K562 (cell line): ENCODE data around the gene SLC17A2. TPM values are rescaled to one million over a fixed set of nuclear protein-coding genes. Genes with fewer than 3 reads are reported as not detected.

Experiments used
- BRD4 ChIP-seq: fragments of 200-600 bp; sonication (generic); IDR thresholded peaks from 2 replicates; pipeline ENCODE4 v1.6.1; 2017; ENCODE audit warnings: inconsistent platforms
- CHD1 ChIP-seq: fragments of 200-600 bp; sonication (generic); IDR thresholded peaks from one replicate; pipeline ENCODE4 v1.6.1; 2012; ENCODE audit warnings: mild to moderate bottlenecking, moderate library complexity, low read length, inconsistent platforms
- ELF2 ChIP-seq: fragments of 250-450 bp; sonication (Bioruptor Pico); IDR thresholded peaks from 2 replicates; pipeline ENCODE4 v1.5.0; 2021; ENCODE audit warnings: mild to moderate bottlenecking
- ESRRA ChIP-seq: fragments of 450-650 bp; IDR thresholded peaks from 2 replicates; pipeline ENCODE4 v1.6.1; 2014; ENCODE audit warnings: low read depth, mild to moderate bottlenecking, moderate library complexity, borderline replicate concordance
- ETV1 ChIP-seq: fragments of 450-650 bp; conservative IDR thresholded peaks from 2 replicates; pipeline ENCODE4 v1.6.1; 2016; ENCODE audit warnings: missing genetic modification characterization, control low read depth, low read depth, missing compliant biosample characterization
- HMGN3 ChIP-seq: IDR thresholded peaks from 2 replicates; pipeline ENCODE4 v1.6.1; 2011; ENCODE audit warnings: borderline replicate concordance, low read depth, mild to moderate bottlenecking, mixed read lengths, low read length; ENCODE audit not compliant: insufficient read length; ENCODE audit errors: extremely low read depth
- L3MBTL2 ChIP-seq: fragments of 450-650 bp; IDR thresholded peaks from 2 replicates; pipeline ENCODE4 v1.6.1; 2016; ENCODE audit warnings: mild to moderate bottlenecking, moderate library complexity
- MTA2 ChIP-seq: fragments of 450-650 bp; IDR thresholded peaks from 2 replicates; pipeline ENCODE4 v1.6.1; 2016; ENCODE audit warnings: low read depth
- NR2F6 ChIP-seq: fragments of 450-650 bp; formaldehyde crosslinking; IDR thresholded peaks from 2 replicates; pipeline ENCODE4 v1.4.0; 2020; ENCODE audit warnings: mild to moderate bottlenecking
- SPI1 ChIP-seq: IDR thresholded peaks from 2 replicates; pipeline ENCODE4 v1.6.1; 2011; ENCODE audit warnings: low read depth, low read length, control low read depth, borderline replicate concordance
- polyA plus RNA-seq, 8 experiments: library from polyadenylated mRNA; depleted of rRNA in 4 of 8; stranded (reverse) in 5 of 8; unstranded in 3 of 8; fragments of >200 nt; fragmentation: Nextera tagmentation in 2 of 8; fragmentation: Illumina TruSeq in 1 of 8; extraction: Ambion mirVana in 2 of 8; extraction: Trizol in 1 of 8; gene quantifications; 2 replicates each; pipeline versions ENCODE4 v1.2.1 to v1.2.3, GENCODE V29; 2011 to 2014; ENCODE audit warnings: inconsistent platforms in 1 of 8, missing spikeins in 1 of 8
- total RNA-seq, 7 experiments: library from RNA; depleted of rRNA in 6 of 7; stranded (reverse); fragments of >200 nt in 6 of 7; fragmentation: Illumina TruSeq in 2 of 7; extraction: Trizol in 2 of 7; gene quantifications; 2 replicates each; pipeline versions ENCODE4 v1.2.1 to v1.2.3, GENCODE V29; 2011 to 2021; ENCODE audit warnings: low replicate concordance in 1 of 7
- TF ChIP-seq, protein P1 (sequence below), 2 experiments: fragments of 200-800 bp in 1 of 2; sonication (Bioruptor generic) in 1 of 2; sonication (generic) in 1 of 2; formaldehyde crosslinking in 1 of 2; IDR thresholded peaks in 1 of 2; conservative IDR thresholded peaks in 1 of 2; 2 replicates each; pipeline versions ENCODE4 v1.5.0 to v1.6.1; 2016 to 2020; ENCODE audit warnings: missing compliant biosample characterization in 1 of 2, missing genetic modification characterization in 1 of 2, missing genetic modification reagents in 1 of 2
- TF ChIP-seq, protein P2 (sequence below): fragments of 450-650 bp; formaldehyde crosslinking; IDR thresholded peaks from 2 replicates; pipeline ENCODE4 v1.4.0; 2020; ENCODE audit warnings: mild to moderate bottlenecking, mixed read lengths
- TF ChIP-seq, protein P3 (sequence below): sonication (generic); formaldehyde crosslinking; IDR thresholded peaks from 2 replicates; pipeline ENCODE4 v1.8.0; 2023; ENCODE audit warnings: mild to moderate bottlenecking, missing genetic modification reagents
- TF ChIP-seq, protein P4 (sequence below): sonication (generic); IDR thresholded peaks from 2 replicates; pipeline ENCODE4 v1.6.1; 2016

Gene SLC17A2
- total and polyA plus RNA-seq, 9 of the 15 experiments (the other 6 are each of a cell fraction or from before 2014, with no cell fraction given), result not detected

DNA sequence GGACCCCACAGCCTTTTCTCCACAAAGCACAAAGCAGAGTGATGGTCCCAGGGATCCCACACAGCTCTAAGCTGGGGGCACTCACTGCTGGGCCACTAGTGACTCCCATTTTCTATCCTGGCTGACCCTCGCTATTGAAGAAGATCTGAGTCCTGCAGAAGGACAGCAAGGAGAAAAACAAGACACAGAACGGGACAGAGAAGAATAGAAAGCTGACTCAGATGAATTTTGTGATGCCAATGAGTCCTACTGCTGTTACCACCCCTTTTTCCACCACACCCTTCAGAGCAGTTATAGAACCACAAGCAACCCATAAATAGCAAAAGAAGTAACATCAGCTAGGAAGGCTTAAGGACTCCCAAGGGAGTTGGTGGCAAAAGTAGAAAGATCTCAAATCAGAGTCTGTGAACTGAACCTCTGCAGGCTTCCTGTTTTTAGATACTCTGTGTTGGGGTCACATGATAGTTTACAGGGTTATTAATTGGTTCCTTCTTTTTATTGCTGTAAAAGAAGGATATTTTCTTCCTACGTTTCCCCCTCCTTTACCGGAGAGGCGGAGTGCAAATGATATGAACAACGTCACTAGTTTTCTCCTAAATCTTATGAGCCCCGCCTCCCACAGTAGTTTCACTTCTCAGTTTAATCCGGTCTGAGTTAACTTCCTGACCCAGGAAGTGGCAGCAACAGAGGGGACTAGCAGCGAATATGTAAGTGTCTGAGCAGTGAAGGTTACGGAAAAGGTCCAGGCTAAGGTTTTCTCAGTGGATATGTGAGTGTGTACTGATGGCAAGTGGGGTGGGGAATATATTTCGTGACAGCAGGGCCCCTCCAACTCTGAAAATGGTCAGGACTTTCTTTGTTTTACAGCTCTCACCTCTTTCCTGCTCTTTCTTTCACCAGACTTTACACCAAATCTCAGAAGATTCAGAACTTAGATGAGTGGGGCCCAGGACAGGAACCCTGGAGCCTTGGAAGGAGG lies 31.9 kb upstream of the SLC17A2 start, which contains the start of gene TRIM38 (continued):
- 0 out of 2 replicates have a peak, but pooled peaks have one; percentile 5 for TF ChIP-seq NR2F6 (CRISPR knock-in tag)
- TF ChIP-seq L3MBTL2, result peak; percentile 40
- TF ChIP-seq CHD1, result peak; percentile 51
- TF ChIP-seq ESRRA, result no peak
- TF ChIP-seq, protein P1, sequence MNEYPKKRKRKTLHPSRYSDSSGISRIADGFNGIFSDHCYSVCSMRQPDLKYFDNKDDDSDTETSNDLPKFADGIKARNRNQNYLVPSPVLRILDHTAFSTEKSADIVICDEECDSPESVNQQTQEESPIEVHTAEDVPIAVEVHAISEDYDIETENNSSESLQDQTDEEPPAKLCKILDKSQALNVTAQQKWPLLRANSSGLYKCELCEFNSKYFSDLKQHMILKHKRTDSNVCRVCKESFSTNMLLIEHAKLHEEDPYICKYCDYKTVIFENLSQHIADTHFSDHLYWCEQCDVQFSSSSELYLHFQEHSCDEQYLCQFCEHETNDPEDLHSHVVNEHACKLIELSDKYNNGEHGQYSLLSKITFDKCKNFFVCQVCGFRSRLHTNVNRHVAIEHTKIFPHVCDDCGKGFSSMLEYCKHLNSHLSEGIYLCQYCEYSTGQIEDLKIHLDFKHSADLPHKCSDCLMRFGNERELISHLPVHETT (CRISPR knock-in tag; conservative IDR thresholded peaks at IDR 0.05 in 1 of 2, IDR thresholded peaks at IDR 0.05 in 1 of 2), result 0 out of 4 replicates have a peak, but pooled peaks of 1 of the 2 experiments have one; percentile 49
- 0 out of 2 replicates have a peak, but pooled peaks have one; percentile 3 for TF ChIP-seq MTA2
- TF ChIP-seq ELF2 (CRISPR knock-in tag), result 0 out of 2 replicates have a peak, but pooled peaks have one; percentile 5
- 0 out of 2 replicates have a peak, but pooled peaks have one; percentile 22 for TF ChIP-seq BRD4
- TF ChIP-seq, protein P2, sequence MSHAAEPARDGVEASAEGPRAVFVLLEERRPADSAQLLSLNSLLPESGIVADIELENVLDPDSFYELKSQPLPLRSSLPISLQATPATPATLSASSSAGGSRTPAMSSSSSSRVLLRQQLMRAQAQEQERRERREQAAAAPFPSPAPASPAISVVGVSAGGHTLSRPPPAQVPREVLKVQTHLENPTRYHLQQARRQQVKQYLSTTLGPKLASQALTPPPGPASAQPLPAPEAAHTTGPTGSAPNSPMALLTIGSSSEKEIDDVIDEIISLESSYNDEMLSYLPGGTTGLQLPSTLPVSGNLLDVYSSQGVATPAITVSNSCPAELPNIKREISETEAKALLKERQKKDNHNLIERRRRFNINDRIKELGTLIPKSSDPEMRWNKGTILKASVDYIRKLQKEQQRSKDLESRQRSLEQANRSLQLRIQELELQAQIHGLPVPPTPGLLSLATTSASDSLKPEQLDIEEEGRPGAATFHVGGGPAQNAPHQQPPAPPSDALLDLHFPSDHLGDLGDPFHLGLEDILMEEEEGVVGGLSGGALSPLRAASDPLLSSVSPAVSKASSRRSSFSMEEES, result peak; percentile 85
- TF ChIP-seq SPI1, result peak; percentile 93
- TF ChIP-seq ETV1, result peak; percentile 96
- TF ChIP-seq, protein P3, sequence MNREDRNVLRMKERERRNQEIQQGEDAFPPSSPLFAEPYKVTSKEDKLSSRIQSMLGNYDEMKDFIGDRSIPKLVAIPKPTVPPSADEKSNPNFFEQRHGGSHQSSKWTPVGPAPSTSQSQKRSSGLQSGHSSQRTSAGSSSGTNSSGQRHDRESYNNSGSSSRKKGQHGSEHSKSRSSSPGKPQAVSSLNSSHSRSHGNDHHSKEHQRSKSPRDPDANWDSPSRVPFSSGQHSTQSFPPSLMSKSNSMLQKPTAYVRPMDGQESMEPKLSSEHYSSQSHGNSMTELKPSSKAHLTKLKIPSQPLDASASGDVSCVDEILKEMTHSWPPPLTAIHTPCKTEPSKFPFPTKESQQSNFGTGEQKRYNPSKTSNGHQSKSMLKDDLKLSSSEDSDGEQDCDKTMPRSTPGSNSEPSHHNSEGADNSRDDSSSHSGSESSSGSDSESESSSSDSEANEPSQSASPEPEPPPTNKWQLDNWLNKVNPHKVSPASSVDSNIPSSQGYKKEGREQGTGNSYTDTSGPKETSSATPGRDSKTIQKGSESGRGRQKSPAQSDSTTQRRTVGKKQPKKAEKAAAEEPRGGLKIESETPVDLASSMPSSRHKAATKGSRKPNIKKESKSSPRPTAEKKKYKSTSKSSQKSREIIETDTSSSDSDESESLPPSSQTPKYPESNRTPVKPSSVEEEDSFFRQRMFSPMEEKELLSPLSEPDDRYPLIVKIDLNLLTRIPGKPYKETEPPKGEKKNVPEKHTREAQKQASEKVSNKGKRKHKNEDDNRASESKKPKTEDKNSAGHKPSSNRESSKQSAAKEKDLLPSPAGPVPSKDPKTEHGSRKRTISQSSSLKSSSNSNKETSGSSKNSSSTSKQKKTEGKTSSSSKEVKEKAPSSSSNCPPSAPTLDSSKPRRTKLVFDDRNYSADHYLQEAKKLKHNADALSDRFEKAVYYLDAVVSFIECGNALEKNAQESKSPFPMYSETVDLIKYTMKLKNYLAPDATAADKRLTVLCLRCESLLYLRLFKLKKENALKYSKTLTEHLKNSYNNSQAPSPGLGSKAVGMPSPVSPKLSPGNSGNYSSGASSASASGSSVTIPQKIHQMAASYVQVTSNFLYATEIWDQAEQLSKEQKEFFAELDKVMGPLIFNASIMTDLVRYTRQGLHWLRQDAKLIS (CRISPR knock-in tag), result 0 out of 2 replicates have a peak, but pooled peaks have one; percentile 38
- TF ChIP-seq, protein P4, sequence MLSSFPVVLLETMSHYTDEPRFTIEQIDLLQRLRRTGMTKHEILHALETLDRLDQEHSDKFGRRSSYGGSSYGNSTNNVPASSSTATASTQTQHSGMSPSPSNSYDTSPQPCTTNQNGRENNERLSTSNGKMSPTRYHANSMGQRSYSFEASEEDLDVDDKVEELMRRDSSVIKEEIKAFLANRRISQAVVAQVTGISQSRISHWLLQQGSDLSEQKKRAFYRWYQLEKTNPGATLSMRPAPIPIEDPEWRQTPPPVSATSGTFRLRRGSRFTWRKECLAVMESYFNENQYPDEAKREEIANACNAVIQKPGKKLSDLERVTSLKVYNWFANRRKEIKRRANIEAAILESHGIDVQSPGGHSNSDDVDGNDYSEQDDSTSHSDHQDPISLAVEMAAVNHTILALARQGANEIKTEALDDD, result peak; percentile 95
- no peak for TF ChIP-seq HMGN3
